ENCODE results near the gene MPV17L2. TPM values are rescaled to one million over a fixed set of nuclear protein-coding genes. Genes with fewer than 3 reads are reported as not detected.
"Not testable (repeated sequence)": the region's sequence is repeated elsewhere in the genome, so short reads cannot be mapped to it uniquely, and the experiment has no call there.

Gene MPV17L2
- total RNA-seq, 1 donor from 2014 or later = 2.3 TPM

GRCh38 chr19:18193388-18194180, 566 bp downstream of the MPV17L2 start:
- no peak for DNase-seq

GRCh38 chr19:18194181-18194530, 1.1 kb downstream of the MPV17L2 start:
- no peak for DNase-seq

- no peak for DNase-seq
These were observed 1.7 kb downstream of the MPV17L2 start for GRCh38 chr19:18194554-18195238.

- DNase-seq = no peak
These were observed 3.5 kb downstream of the MPV17L2 start for GRCh38 chr19:18196511-18196845.

GRCh38 chr19:18197306-18197705, 4.3 kb downstream of the MPV17L2 start:
- no peak for DNase-seq

GRCh38 chr19:18197941-18198340, 4.9 kb downstream of the MPV17L2 start:
- DNase-seq = no peak

- DNase-seq = no peak
These were observed 5.4 kb downstream of the MPV17L2 start for GRCh38 chr19:18198374-18198773.

GRCh38 chr19:18202397-18202777, 9.4 kb downstream of the MPV17L2 start:
- DNase-seq = no peak

- no peak for DNase-seq
These were observed 9.9 kb downstream of the MPV17L2 start for GRCh38 chr19:18202778-18203407.

GRCh38 chr19:18203408-18203862, 10.4 kb downstream of the MPV17L2 start:
- DNase-seq = no peak

GRCh38 chr19:18203863-18204393, 10.9 kb downstream of the MPV17L2 start, which contains the start of gene RAB3A:
TSS of gene RAB3A (minus strand) at chr19:18204042. CDS start at chr19:18202740, 1,302 bp downstream.
- DNase-seq = peak; percentile 100

- DNase-seq = peak; percentile 83
These were observed 11.6 kb downstream of the MPV17L2 start for GRCh38 chr19:18204394-18205199.

GRCh38 chr19:18205200-18205892, 12.3 kb downstream of the MPV17L2 start:
- peak; percentile 54 for DNase-seq

- DNase-seq = no peak
These were observed 13.0 kb downstream of the MPV17L2 start for GRCh38 chr19:18206018-18206417.

- peak; percentile 21 for DNase-seq
These were observed 15.3 kb downstream of the MPV17L2 start for GRCh38 chr19:18208098-18208951.

GRCh38 chr19:18209912-18210311, 16.9 kb downstream of the MPV17L2 start:
- not testable (repeated sequence) for DNase-seq

- no peak for DNase-seq
These were observed 18.7 kb downstream of the MPV17L2 start for GRCh38 chr19:18211683-18212082.

- DNase-seq = no peak
These were observed 21.9 kb downstream of the MPV17L2 start for GRCh38 chr19:18214779-18215433.

GRCh38 chr19:18216789-18217188, 23.8 kb downstream of the MPV17L2 start:
- no peak for DNase-seq

GRCh38 chr19:18218159-18218558, 25.1 kb downstream of the MPV17L2 start:
- DNase-seq = no peak
